Choroid plexus epithelial cell (primary cell): ENCODE measurements around the gene DOCK10.

Experiments
- DNase-seq: peaks from one replicate; pipeline ENCODE4 v3.0.0-alpha.2; 2010; ENCODE audit warnings: low read depth
- H3K4me3 ChIP-seq: 2 replicates; pipeline ENCODE4 v1.5.1; 2011; ENCODE audit warnings: low read depth, mild to moderate bottlenecking, control low read depth, low read length, moderate library complexity
- CTCF ChIP-seq: conservative IDR thresholded peaks from 2 replicates; pipeline ENCODE4 v1.5.1; 2011; ENCODE audit warnings: low read depth, mild to moderate bottlenecking, control low read depth, inconsistent platforms, low read length, moderate library complexity

Gene DOCK10

GRCh38 chr2:225042800-225043167 is 516 bp upstream of the DOCK10 start:
- no peak for DNase-seq
- TF ChIP-seq CTCF, result no peak
- H3K4me3 ChIP-seq, result peak overlapping the region; percentile 71

- peak overlapping the region; percentile 71 for H3K4me3 ChIP-seq
- peak; percentile 66 for DNase-seq
- TF ChIP-seq CTCF, result no peak
Observed at GRCh38 chr2:225041207-225041850, 939 bp downstream of the DOCK10 start.

- no peak for DNase-seq
- H3K4me3 ChIP-seq, result peak overlapping the region; percentile 71
- no peak for TF ChIP-seq CTCF
Observed at GRCh38 chr2:225040856-225041206, 1.4 kb downstream of the DOCK10 start.

- no peak for DNase-seq
- no peak for TF ChIP-seq CTCF
- no peak overlapping the region for H3K4me3 ChIP-seq
Observed at GRCh38 chr2:225040142-225040541, 2.1 kb downstream of the DOCK10 start.

- TF ChIP-seq CTCF, result no peak
- DNase-seq, result no peak
- no peak overlapping the region for H3K4me3 ChIP-seq
Observed at GRCh38 chr2:225038231-225038523, 4.1 kb downstream of the DOCK10 start.

- H3K4me3 ChIP-seq, result no peak overlapping the region
- peak; percentile 63 for DNase-seq
- TF ChIP-seq CTCF, result no peak
Observed at GRCh38 chr2:225037415-225038230, 4.6 kb downstream of the DOCK10 start.

GRCh38 chr2:225036431-225036830 is 5.8 kb downstream of the DOCK10 start:
- no peak overlapping the region for H3K4me3 ChIP-seq
- DNase-seq, result no peak
- TF ChIP-seq CTCF, result no peak
